ENCODE results near the gene EEPD1.
A peak's percentile ranks its signal among the peaks of the same experiment; 100 is the strongest.
"Not testable (repeated sequence)": the region's sequence is repeated elsewhere in the genome, so short reads cannot be mapped to it uniquely, and the experiment has no call there.

The EEPD1 gene

GRCh38 chr7:36129048-36129534 is 24.0 kb upstream of the EEPD1 start:
- DNase-seq, result no peak

GRCh38 chr7:36130236-36130945 is 22.7 kb upstream of the EEPD1 start:
- no peak for DNase-seq

DNA sequence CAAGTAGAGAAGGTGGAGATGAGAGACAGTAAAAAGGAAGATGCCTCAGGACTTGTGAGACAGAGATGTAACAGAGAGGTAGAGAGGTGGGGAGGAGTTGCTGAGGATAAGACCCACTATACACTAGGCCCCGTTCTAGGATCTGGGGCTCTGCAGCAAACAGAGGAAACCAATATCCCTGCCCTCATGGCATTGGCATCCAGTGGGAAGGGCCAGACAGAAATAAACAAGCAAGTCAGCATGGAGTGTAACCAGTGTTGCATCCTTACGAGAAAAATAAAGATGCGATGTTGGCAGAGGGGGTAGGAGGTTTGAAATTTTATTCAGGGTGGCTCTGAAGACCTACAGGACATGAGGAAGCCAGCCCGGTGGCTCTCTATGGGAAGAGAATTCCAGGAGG is 22.0 kb upstream of the EEPD1 start:
- no peak for DNase-seq

DNA sequence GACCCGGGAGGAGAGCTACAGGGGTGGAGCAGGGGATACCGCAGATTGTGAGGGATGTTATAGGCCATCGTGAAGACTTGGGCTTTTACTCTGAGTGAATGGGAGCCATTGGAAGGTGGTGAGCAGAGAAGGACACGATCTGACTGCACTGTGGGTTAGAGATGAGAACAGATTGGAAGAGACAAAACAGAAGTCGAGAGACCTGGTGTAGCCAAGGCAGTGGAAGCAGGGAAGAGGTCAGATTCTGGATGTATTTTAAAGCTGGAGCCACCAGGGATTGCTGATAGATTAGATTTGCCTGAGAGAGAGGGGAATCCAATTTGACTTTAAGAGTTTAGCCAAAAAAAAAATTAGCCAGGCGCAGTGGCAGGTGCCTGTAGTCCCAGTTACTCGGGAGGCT is 21.6 kb upstream of the EEPD1 start:
- DNase-seq, result no peak

DNA sequence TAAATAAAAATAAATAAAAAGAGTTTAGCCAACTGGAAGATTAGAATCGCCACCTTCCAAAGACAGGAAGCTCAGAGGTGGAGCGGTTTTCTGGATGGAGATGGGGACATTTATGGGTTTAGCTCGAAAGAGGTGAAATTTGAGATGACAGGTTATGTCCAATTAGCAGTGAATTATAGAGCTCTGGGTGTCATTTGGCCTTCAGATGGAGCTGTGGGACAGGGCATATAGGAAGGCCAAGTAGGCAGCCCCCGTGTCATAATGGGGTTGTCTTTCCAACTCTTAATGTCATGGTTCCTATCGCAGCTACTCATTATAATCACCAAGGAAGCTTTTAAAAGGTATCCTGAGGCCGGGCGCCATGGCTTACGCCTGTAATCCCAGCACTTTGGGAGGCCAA is 21.0 kb upstream of the EEPD1 start:
- DNase-seq, result no peak

- no peak for DNase-seq
These were observed 17.4 kb upstream of the EEPD1 start for GRCh38 chr7:36135700-36136099.

DNA sequence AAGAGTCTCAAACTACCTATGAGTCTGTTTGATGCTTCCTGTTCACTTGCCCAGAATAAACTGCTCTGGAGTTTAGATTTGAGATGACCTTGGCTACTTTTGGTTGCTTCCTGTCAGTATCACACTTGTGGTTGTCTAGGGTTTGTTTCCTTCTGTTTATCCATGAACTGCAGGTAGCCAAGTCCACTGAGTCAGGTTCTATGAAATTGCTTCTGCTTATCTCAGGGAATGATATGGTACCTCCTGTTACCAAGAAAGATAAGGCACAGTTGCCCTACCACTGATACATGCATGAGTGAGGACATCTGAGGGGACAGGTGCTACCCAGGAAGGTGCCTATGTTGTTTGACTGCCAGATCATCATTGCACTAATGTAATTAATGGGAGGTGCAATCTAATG is 15.8 kb upstream of the EEPD1 start:
- DNase-seq, result no peak

DNA sequence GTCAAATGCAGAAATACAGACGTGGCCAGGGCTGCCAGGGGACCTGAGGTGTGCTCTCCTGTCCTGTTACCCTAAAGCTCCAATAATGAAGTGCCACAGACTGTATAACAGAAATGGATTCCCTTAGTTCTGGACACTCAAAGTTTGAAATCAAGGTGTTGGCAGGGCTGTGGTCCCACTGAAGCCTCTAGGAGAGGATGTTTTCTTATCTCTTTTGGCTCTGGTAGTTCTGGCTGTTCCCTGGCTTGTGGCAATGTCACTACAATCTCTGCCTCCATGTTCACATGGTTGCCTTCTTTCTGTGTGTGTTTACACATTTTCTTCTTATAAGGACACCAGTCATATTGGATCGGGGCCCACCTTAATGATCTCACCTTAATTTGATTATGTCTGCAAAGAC is 15.3 kb upstream of the EEPD1 start:
- no peak for DNase-seq

DNA sequence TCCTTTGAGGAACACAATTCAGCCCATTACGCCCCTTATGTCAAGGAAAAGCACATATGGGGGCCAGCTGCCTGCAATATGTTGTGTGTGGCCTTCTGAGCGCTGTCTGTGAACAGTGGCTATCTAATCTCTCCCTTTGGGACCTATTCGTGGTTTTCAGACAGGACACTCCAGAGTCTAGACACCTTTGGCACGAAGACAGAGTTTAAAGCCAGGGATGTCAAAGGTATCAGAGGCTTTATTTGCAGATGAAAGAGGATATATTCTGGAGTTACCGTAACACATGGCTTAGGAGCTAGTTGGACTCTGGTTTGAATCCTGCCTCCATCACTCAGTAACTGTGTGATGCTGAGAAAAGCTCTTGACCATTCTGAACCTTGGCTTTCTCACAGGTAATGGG is 14.8 kb upstream of the EEPD1 start:
- DNase-seq, result no peak

DNA sequence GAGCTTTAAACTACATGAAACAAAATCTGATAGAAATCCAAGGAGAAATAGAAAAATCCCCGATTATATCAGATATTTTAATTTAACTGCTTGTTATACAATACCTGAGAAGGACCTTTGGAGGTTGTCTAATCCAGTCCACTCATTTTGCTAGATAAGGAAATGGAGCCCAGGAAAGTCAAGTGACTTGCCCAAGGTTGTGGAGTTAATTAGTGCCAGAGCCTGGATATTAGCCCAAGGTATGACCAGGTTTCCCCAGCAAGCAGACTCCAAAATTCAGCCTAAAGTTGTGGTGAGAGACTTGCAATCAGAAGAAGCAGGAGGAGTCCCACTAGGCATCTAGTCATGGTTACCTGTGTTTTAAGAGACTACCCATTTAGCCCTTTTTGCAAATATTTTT is 11.7 kb upstream of the EEPD1 start:
- no peak for DNase-seq

GRCh38 chr7:36141850-36142249 is 11.2 kb upstream of the EEPD1 start:
- no peak for DNase-seq

DNA sequence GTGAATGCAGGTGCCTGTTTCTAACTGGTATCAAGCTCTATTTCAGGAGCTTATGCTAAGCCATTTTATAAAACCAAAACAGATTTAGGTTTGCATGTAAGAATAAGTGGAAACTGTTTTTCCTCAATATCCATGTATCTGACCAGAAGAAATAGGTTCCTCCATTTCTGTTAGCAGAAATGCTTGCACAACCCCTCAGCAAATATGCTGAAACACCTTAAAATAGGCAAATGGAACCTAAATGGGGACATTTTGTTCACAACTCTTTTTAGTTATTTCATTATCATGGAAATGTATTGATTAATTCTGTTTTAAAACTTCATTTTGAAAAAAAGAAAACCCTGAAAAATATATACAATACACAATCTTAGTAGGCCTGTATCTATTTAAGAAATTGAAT is 8.9 kb upstream of the EEPD1 start:
- DNase-seq, result no peak

GRCh38 chr7:36145686-36146085 is 7.4 kb upstream of the EEPD1 start:
- no peak for DNase-seq

DNA sequence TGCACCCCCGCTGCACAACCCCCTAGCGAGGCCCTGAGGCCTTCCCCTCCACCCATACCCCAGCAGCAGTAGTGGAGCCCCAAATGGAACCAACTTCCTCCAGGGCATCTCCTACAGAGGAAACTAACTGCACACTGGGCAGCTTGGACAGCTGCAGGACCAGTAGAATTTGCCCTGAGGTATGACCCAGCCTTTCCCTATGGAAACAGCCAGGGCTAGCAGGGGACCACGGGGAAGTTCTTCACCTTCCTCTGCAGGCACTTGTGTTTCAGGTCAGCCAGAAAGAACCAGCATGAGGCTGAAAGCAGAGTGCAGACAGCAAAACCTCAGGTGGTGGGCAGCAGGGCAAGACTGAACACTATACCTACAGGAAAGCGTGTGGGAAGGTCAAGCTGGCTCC is 5.7 kb upstream of the EEPD1 start:
- no peak for DNase-seq

- DNase-seq, result no peak
These were observed 4.5 kb upstream of the EEPD1 start for GRCh38 chr7:36148422-36149065.

- not testable (repeated sequence) for DNase-seq
These were observed 3.8 kb upstream of the EEPD1 start for GRCh38 chr7:36149240-36149639.

GRCh38 chr7:36149694-36150452 is 3.2 kb upstream of the EEPD1 start:
- no peak for DNase-seq

DNA sequence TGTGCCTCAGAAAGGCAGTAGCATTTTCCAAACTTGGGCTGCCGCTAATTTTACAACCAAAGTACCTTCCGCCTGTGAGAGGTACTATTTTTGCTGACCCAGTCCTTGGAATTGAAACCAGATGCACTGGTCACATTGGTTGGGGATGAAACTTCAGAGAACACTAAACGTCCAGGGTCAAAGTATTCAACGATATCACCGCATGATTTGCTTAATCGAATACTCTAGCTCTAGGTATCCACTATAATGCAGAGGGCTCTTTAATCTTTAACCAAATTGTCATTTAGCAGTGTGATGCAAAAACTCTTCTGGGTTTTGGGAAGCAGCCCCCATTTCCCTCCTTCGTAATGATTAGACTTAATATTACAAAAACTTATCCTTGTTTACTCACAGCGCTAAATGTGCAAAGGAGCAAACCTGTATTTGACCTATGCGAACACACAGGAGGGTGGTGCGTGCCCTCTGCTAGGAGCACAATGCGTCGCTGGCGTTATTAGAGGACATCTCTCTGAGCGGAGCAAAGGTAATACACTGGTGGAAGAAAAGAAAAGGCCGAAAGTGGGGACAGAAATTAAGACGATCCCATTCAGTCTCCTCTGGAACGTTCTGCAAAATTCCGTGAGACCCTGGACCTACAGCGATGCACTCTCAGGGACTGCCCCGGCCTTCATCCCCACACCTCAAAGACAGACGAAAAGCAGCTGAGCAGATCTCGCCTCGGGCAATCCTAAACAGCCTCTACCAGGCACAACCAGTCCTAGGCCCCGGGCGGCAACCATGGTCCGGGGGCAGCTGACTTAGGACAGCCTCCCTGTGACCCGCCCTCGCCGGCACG is 916 bp upstream of the EEPD1 start:
- DNase-seq, result no peak

- no peak for DNase-seq
These were observed 580 bp downstream of the EEPD1 start for GRCh38 chr7:36153571-36154097.

DNA sequence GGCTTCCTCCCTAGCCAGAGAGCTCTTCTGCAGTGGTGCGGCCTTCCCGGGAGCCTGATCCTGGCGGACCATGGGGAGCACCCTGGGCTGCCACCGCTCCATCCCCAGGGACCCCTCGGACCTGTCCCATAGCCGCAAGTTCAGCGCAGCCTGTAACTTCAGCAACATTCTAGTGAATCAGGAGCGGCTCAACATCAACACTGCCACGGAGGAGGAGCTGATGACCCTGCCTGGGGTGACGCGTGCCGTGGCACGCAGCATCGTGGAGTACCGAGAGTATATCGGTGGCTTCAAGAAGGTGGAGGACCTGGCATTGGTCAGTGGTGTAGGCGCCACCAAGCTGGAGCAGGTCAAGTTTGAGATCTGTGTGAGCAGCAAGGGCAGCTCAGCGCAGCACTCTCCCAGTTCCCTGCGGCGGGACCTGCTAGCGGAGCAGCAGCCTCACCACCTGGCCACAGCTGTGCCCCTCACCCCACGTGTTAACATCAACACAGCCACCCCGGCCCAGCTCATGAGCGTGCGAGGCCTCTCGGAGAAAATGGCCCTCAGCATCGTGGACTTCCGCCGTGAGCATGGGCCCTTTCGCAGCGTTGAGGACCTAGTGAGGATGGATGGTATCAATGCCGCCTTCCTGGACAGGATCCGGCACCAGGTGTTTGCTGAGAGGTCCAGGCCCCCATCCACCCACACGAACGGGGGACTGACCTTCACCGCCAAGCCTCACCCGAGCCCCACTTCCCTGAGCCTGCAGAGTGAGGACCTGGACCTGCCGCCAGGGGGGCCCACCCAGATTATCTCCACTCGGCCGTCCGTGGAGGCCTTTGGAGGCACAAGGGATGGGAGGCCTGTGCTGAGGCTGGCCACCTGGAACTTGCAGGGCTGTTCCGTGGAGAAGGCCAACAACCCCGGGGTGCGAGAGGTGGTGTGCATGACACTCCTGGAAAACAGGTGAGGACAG is 1.5 kb downstream of the EEPD1 start:
- DNase-seq, result no peak

- peak in 1 of 2 experiments; percentile 36 for DNase-seq
These were observed 2.8 kb downstream of the EEPD1 start for GRCh38 chr7:36155811-36156361.
